Neural cell (in vitro differentiated cells): ENCODE results near the gene SLC25A40.

ENCODE experiments used
- CTCF ChIP-seq: fragments of 450-650 bp; IDR thresholded peaks from 2 replicates; pipeline ENCODE4 v1.5.1; 2014; ENCODE audit warnings: antibody characterized with exemption, mild to moderate bottlenecking, moderate library complexity; ENCODE audit not compliant: poor library complexity, severe bottlenecking
- POLR2AphosphoS5 ChIP-seq: IDR thresholded peaks from 2 replicates; pipeline ENCODE4 v1.6.1; 2012
- REST ChIP-seq: IDR thresholded peaks from 2 replicates; pipeline ENCODE4 v1.6.1; 2012; ENCODE audit warnings: borderline replicate concordance

GRCh38 chr7:87858417-87859100, 17.6 kb downstream of the SLC25A40 start:
- TF ChIP-seq POLR2AphosphoS5 (no peak), REST (no peak), CTCF (no peak)
